ENCODE results near the gene SEPTIN2.
"Not testable (repeated sequence)": the region's sequence is repeated elsewhere in the genome, so short reads cannot be mapped to it uniquely, and the experiment has no call there.

GRCh38 chr2:241293378-241293797, 22.3 kb upstream of the SEPTIN2 start:
- not testable (repeated sequence) for TF ChIP-seq CTCF (IDR thresholded peaks at IDR 0.05; ENCODE audit: poor library complexity); EZH2 (IDR thresholded peaks at IDR 0.05; ENCODE audit: borderline replicate concordance)

Measured in hepatocyte (in vitro differentiated cells).